IPS-20b (cell line): ENCODE measurements around the gene HSPG2.

Source experiments
- H3K27ac ChIP-seq: one replicate; pipeline ENCODE4 v1.5.1; 2013; ENCODE audit warnings: low read length
- H3K27me3 ChIP-seq: 2 replicates; pipeline ENCODE4 v1.6.1; 2013; ENCODE audit warnings: mild to moderate bottlenecking, low read length, inconsistent platforms; ENCODE audit not compliant: insufficient read depth
- H3K36me3 ChIP-seq: 2 replicates; pipeline ENCODE4 v1.6.1; 2013; ENCODE audit warnings: low read depth, mild to moderate bottlenecking, inconsistent platforms, low read length, moderate library complexity; ENCODE audit not compliant: insufficient read depth
- H3K4me1 ChIP-seq: 2 replicates; pipeline ENCODE4 v1.6.1; 2013; ENCODE audit warnings: mild to moderate bottlenecking, control low read depth, inconsistent platforms, low read length, moderate library complexity; ENCODE audit not compliant: insufficient read depth
- H3K4me3 ChIP-seq: 2 replicates; pipeline ENCODE4 v1.5.1; 2013; ENCODE audit warnings: mild to moderate bottlenecking, low read length, inconsistent platforms
- H3K9ac ChIP-seq: 2 replicates; pipeline ENCODE4 v1.6.1; 2013; ENCODE audit warnings: low read depth, mild to moderate bottlenecking, inconsistent platforms, low read length, moderate library complexity
- H3K9me3 ChIP-seq: 2 replicates; pipeline ENCODE4 v1.6.1; 2013; ENCODE audit warnings: mild to moderate bottlenecking, low read depth, low read length, inconsistent platforms; ENCODE audit not compliant: insufficient read depth

The HSPG2 gene

GRCh38 chr1:21868482-21868881 is 68.6 kb downstream of the HSPG2 start:
- no peaks in the 10 kb centered on the region for H3K27me3 ChIP-seq
- peaks cover 40% of the 10 kb centered on the region for H3K36me3 ChIP-seq
- H3K27ac ChIP-seq: no peak overlapping the region
- no peak overlapping the region for H3K9ac ChIP-seq
- H3K9me3 ChIP-seq: no peaks in the 10 kb centered on the region
- H3K4me3 ChIP-seq: no peak overlapping the region
- H3K4me1 ChIP-seq: peaks cover 12% of the 10 kb centered on the region

GRCh38 chr1:21867451-21867996 is 69.6 kb downstream of the HSPG2 start:
- peaks cover 38% of the 10 kb centered on the region for H3K36me3 ChIP-seq
- H3K27ac ChIP-seq: no peak overlapping the region
- H3K27me3 ChIP-seq: no peaks in the 10 kb centered on the region
- H3K4me3 ChIP-seq: no peak overlapping the region
- peaks cover 12% of the 10 kb centered on the region for H3K4me1 ChIP-seq
- H3K9ac ChIP-seq: no peak overlapping the region
- H3K9me3 ChIP-seq: no peaks in the 10 kb centered on the region

GRCh38 chr1:21866707-21867043 is 70.4 kb downstream of the HSPG2 start:
- Histone ChIP-seq H3K36me3 (peaks cover 38% of the 10 kb centered on the region), H3K9ac (peak overlapping the region; percentile 23; the same call in 1 of the 2 replicates), H3K27ac (no peak overlapping the region), H3K4me3 (no peak overlapping the region), H3K9me3 (no peaks in the 10 kb centered on the region), H3K27me3 (no peaks in the 10 kb centered on the region), H3K4me1 (peaks cover 12% of the 10 kb centered on the region)

GRCh38 chr1:21865943-21866706 is 71.0 kb downstream of the HSPG2 start:
- H3K9ac ChIP-seq: peak overlapping the region; percentile 23; the same call in 1 of the 2 replicates

GRCh38 chr1:21865609-21865942 is 71.5 kb downstream of the HSPG2 start:
- Histone ChIP-seq H3K27me3 (no peaks in the 10 kb centered on the region), H3K9ac (no peak overlapping the region; the same call in 1 of the 2 replicates), H3K36me3 (peaks cover 39% of the 10 kb centered on the region), H3K4me3 (no peak overlapping the region), H3K4me1 (peaks cover 12% of the 10 kb centered on the region), H3K9me3 (no peaks in the 10 kb centered on the region), H3K27ac (peak overlapping the region; percentile 36)

More at GRCh38 chr1:21865943-21866706, 71.0 kb downstream of the HSPG2 start:
- H3K9me3 ChIP-seq: no peaks in the 10 kb centered on the region
- H3K27ac ChIP-seq: no peak overlapping the region
- H3K36me3 ChIP-seq: peaks cover 39% of the 10 kb centered on the region
- no peaks in the 10 kb centered on the region for H3K27me3 ChIP-seq
- peak overlapping the region; percentile 15; the same call in 1 of the 2 replicates for H3K4me3 ChIP-seq
- H3K4me1 ChIP-seq: peaks cover 12% of the 10 kb centered on the region

- Histone ChIP-seq H3K36me3 (peaks cover 44% of the 10 kb centered on the region), H3K4me1 (peaks cover 12% of the 10 kb centered on the region), H3K9me3 (no peaks in the 10 kb centered on the region), H3K27me3 (no peaks in the 10 kb centered on the region), H3K4me3 (no peak overlapping the region), H3K9ac (no peak overlapping the region), H3K27ac (no peak overlapping the region)
Observed at GRCh38 chr1:21864730-21865129, 72.4 kb downstream of the HSPG2 start.

GRCh38 chr1:21863981-21864380 is 73.1 kb downstream of the HSPG2 start:
- Histone ChIP-seq H3K36me3 (peaks cover 50% of the 10 kb centered on the region), H3K27me3 (no peaks in the 10 kb centered on the region), H3K4me3 (no peak overlapping the region), H3K9ac (no peak overlapping the region), H3K4me1 (peaks cover 12% of the 10 kb centered on the region), H3K27ac (no peak overlapping the region), H3K9me3 (no peaks in the 10 kb centered on the region)

GRCh38 chr1:21861602-21862429 is 75.3 kb downstream of the HSPG2 start:
- H3K9me3 ChIP-seq: no peaks in the 10 kb centered on the region
- H3K9ac ChIP-seq: no peak overlapping the region
- H3K4me1 ChIP-seq: peaks cover 12% of the 10 kb centered on the region
- peaks cover 61% of the 10 kb centered on the region for H3K36me3 ChIP-seq
- H3K27ac ChIP-seq: no peak overlapping the region
- no peak overlapping the region for H3K4me3 ChIP-seq
- no peaks in the 10 kb centered on the region for H3K27me3 ChIP-seq

GRCh38 chr1:21860971-21861370 is 76.1 kb downstream of the HSPG2 start:
- Histone ChIP-seq H3K27me3 (no peaks in the 10 kb centered on the region), H3K9ac (no peak overlapping the region), H3K9me3 (no peaks in the 10 kb centered on the region), H3K4me3 (no peak overlapping the region), H3K4me1 (peaks cover 4% of the 10 kb centered on the region; the same call in 1 of the 2 replicates), H3K27ac (no peak overlapping the region), H3K36me3 (peaks cover 67% of the 10 kb centered on the region)

GRCh38 chr1:21859669-21860179 is 77.4 kb downstream of the HSPG2 start:
- no peaks in the 10 kb centered on the region for H3K4me1 ChIP-seq
- H3K4me3 ChIP-seq: no peak overlapping the region
- H3K27me3 ChIP-seq: no peaks in the 10 kb centered on the region
- no peak overlapping the region for H3K9ac ChIP-seq
- H3K9me3 ChIP-seq: no peaks in the 10 kb centered on the region
- H3K36me3 ChIP-seq: peaks cover 76% of the 10 kb centered on the region
- H3K27ac ChIP-seq: no peak overlapping the region

GRCh38 chr1:21857840-21858670 is 79.1 kb downstream of the HSPG2 start:
- Histone ChIP-seq H3K36me3 (peaks cover 66% of the 10 kb centered on the region), H3K4me3 (no peak overlapping the region), H3K9me3 (no peaks in the 10 kb centered on the region), H3K27me3 (no peaks in the 10 kb centered on the region), H3K9ac (no peak overlapping the region), H3K27ac (no peak overlapping the region), H3K4me1 (no peaks in the 10 kb centered on the region)
